ENCODE data around the gene KRTAP4-16.
"Not testable (repeated sequence)": the region's sequence is repeated elsewhere in the genome, so short reads cannot be mapped to it uniquely, and the experiment has no call there.

KRTAP4-16 gene

GRCh38 chr17:41144846-41145245 is 42.8 kb upstream of the KRTAP4-16 start:
- Histone ChIP-seq H3K9me2 (replicated peaks; ENCODE audit: insufficient read depth, low read length) (no peaks in the 10 kb centered on the region), H3K9me3 (ENCODE audit: insufficient read depth, low read length) (peaks cover 17% of the 10 kb centered on the region), H3K36me3 (ENCODE audit: low read length) (no peaks in the 10 kb centered on the region), H3K9ac (ENCODE audit: low read length) (no peak overlapping the region), H3F3A (ENCODE audit: insufficient read depth) (no peaks in the 10 kb centered on the region), H3K27me3 (ENCODE audit: low read length) (no peaks in the 10 kb centered on the region; the same call in 1 of the 2 replicates), H3K4me2 (ENCODE audit: low read depth, low read length, poor library complexity, severe bottlenecking) (no peak overlapping the region), H3K79me2 (ENCODE audit: insufficient read depth, low read length) (no peaks in the 10 kb centered on the region), H3K4me3 (ENCODE audit: insufficient read depth, low read length, poor library complexity, severe bottlenecking) (no peak overlapping the region), H2AFZ (ENCODE audit: low read depth, low read length, severe bottlenecking) (no peak overlapping the region), H4K20me1 (ENCODE audit: low read depth, low read length) (no peaks in the 10 kb centered on the region), H3K27ac (ENCODE audit: low read depth, low read length) (no peak overlapping the region)
- TF ChIP-seq, protein P1, sequence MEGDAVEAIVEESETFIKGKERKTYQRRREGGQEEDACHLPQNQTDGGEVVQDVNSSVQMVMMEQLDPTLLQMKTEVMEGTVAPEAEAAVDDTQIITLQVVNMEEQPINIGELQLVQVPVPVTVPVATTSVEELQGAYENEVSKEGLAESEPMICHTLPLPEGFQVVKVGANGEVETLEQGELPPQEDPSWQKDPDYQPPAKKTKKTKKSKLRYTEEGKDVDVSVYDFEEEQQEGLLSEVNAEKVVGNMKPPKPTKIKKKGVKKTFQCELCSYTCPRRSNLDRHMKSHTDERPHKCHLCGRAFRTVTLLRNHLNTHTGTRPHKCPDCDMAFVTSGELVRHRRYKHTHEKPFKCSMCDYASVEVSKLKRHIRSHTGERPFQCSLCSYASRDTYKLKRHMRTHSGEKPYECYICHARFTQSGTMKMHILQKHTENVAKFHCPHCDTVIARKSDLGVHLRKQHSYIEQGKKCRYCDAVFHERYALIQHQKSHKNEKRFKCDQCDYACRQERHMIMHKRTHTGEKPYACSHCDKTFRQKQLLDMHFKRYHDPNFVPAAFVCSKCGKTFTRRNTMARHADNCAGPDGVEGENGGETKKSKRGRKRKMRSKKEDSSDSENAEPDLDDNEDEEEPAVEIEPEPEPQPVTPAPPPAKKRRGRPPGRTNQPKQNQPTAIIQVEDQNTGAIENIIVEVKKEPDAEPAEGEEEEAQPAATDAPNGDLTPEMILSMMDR (IDR thresholded peaks at IDR 0.05; ENCODE audit: insufficient read depth, low read length, poor library complexity, severe bottlenecking), result no peak
- no peak for TF ChIP-seq EZH2phosphoT487 (conservative IDR thresholded peaks at IDR 0.05; ENCODE audit: low read length)

GRCh38 chr17:41141361-41141760 is 39.4 kb upstream of the KRTAP4-16 start:
- Histone ChIP-seq H3K79me2 (ENCODE audit: insufficient read depth, low read length) (no peaks in the 10 kb centered on the region), H3K36me3 (ENCODE audit: low read length) (no peaks in the 10 kb centered on the region), H3K9ac (ENCODE audit: low read length) (no peak overlapping the region), H3F3A (ENCODE audit: insufficient read depth) (no peaks in the 10 kb centered on the region), H3K4me2 (ENCODE audit: low read depth, low read length, poor library complexity, severe bottlenecking) (no peak overlapping the region), H3K27ac (ENCODE audit: low read depth, low read length) (no peak overlapping the region), H3K9me2 (replicated peaks; ENCODE audit: insufficient read depth, low read length) (no peaks in the 10 kb centered on the region), H4K20me1 (ENCODE audit: low read depth, low read length) (no peaks in the 10 kb centered on the region), H3K9me3 (ENCODE audit: insufficient read depth, low read length) (peaks cover 17% of the 10 kb centered on the region), H3K27me3 (ENCODE audit: low read length) (no peaks in the 10 kb centered on the region), H3K4me3 (ENCODE audit: insufficient read depth, low read length, poor library complexity, severe bottlenecking) (no peak overlapping the region), H2AFZ (ENCODE audit: low read depth, low read length, severe bottlenecking) (no peak overlapping the region)
- TF ChIP-seq, protein P1 (IDR thresholded peaks at IDR 0.05; ENCODE audit: insufficient read depth, low read length, poor library complexity, severe bottlenecking), result no peak
- no peak for TF ChIP-seq EZH2phosphoT487 (conservative IDR thresholded peaks at IDR 0.05; ENCODE audit: low read length)

DNA sequence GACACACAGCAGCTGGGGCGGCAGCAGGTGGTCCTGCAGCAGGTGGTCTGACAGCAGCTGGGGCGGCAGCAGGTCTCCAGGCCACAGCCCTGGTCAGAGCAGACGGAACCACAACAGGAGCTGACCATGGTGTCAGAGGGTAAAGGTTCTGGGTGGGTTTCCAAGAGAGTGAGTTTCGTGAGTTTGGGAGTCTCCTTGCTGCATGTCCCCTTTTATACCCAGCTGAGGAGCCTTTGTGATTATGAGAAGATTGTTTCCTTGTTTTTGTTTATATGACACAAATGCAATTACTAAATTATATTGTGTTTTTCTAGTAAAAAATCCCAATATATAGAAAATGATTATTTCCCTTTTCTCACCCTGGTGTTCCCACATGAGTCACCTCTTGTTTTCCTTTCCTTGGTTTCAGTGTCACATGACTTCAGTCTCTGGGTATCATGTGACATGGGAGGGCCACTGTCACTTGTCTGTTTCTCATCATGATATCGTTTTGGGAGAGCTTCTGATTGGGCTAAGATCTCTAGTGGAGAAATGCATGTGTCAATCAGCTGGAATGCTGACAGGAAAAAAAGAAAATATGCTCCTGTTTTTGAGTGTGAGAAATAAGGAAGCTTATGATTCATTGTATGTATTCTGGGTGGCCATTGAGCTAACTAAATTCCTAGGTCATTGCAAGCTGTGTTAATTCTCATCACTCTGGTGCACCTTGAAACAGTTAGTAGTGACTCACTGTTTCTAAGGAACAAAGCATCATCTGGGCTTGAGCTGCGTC is 38.5 kb upstream of the KRTAP4-16 start, which contains the start of gene KRTAP4-6:
Gene KRTAP4-6 (minus strand): TSS at position 185 of the 772 bp plus-strand sequence. CDS start 57 bp downstream, at position 128.
- Histone ChIP-seq H3K9ac (ENCODE audit: low read length) (no peak within 1 kb of the TSS), H3K9me3 (ENCODE audit: insufficient read depth, low read length) (peaks cover 17% of the 10 kb centered on the region), H3K4me2 (ENCODE audit: low read depth, low read length, poor library complexity, severe bottlenecking) (no peak within 1 kb of the TSS), H3K9me2 (replicated peaks; ENCODE audit: insufficient read depth, low read length) (no peaks in the 10 kb centered on the region), H3F3A (ENCODE audit: insufficient read depth) (no peaks in the 10 kb centered on the region), H3K36me3 (ENCODE audit: low read length) (no peaks in the 10 kb centered on the region), H3K79me2 (ENCODE audit: insufficient read depth, low read length) (no peaks in the 10 kb centered on the region), H3K4me3 (ENCODE audit: insufficient read depth, low read length, poor library complexity, severe bottlenecking) (no peak within 1 kb of the TSS), H3K27ac (ENCODE audit: low read depth, low read length) (no peak within 1 kb of the TSS), H2AFZ (ENCODE audit: low read depth, low read length, severe bottlenecking) (no peak within 1 kb of the TSS), H4K20me1 (ENCODE audit: low read depth, low read length) (no peaks in the 10 kb centered on the region), H3K27me3 (ENCODE audit: low read length) (no peaks in the 10 kb centered on the region)
- TF ChIP-seq, protein P1 (IDR thresholded peaks at IDR 0.05; ENCODE audit: insufficient read depth, low read length, poor library complexity, severe bottlenecking), result no peak
- no peak for TF ChIP-seq EZH2phosphoT487 (conservative IDR thresholded peaks at IDR 0.05; ENCODE audit: low read length)

GRCh38 chr17:41139865-41140264 is 37.9 kb upstream of the KRTAP4-16 start:
- not testable (repeated sequence) for H3K27me3 ChIP-seq (ENCODE audit: low read length); H3K79me2 ChIP-seq (ENCODE audit: insufficient read depth, low read length); H3K4me3 ChIP-seq (ENCODE audit: insufficient read depth, low read length, poor library complexity, severe bottlenecking); H3K36me3 ChIP-seq (ENCODE audit: low read length); H3K9ac ChIP-seq (ENCODE audit: low read length); H3F3A ChIP-seq (ENCODE audit: insufficient read depth); H3K27ac ChIP-seq (ENCODE audit: low read depth, low read length); H4K20me1 ChIP-seq (ENCODE audit: low read depth, low read length); H3K9me2 ChIP-seq (replicated peaks; ENCODE audit: insufficient read depth, low read length); H3K4me2 ChIP-seq (ENCODE audit: low read depth, low read length, poor library complexity, severe bottlenecking); H2AFZ ChIP-seq (ENCODE audit: low read depth, low read length, severe bottlenecking)
- peaks cover 17% of the 10 kb centered on the region for H3K9me3 ChIP-seq (ENCODE audit: insufficient read depth, low read length)
